H1 (cell line): ENCODE measurements around the gene REPS1. TPM values are rescaled to one million over a fixed set of nuclear protein-coding genes. Genes with fewer than 3 reads are reported as not detected.
A peak's percentile ranks its signal among the peaks of the same experiment; 100 is the strongest.

Experiments
- BACH1 ChIP-seq: IDR thresholded peaks from 2 replicates; pipeline ENCODE4 v1.6.1; 2012; ENCODE audit warnings: low read length, improper control_type of control experiment
- BCL11A ChIP-seq, 2 experiments: IDR thresholded peaks; one replicate each; pipeline ENCODE4 v1.6.1; 2011; ENCODE audit warnings: low read depth in 2 of 2, low read length in 2 of 2, mild to moderate bottlenecking in 2 of 2
- EP300 ChIP-seq, 2 experiments: IDR thresholded peaks; 1 replicate in 1 of 2; 2 replicates in 1 of 2; pipeline ENCODE4 v1.6.1; 2011 to 2012; ENCODE audit warnings: low read depth in 2 of 2, low read length in 2 of 2, mild to moderate bottlenecking in 2 of 2, borderline replicate concordance in 1 of 2, inconsistent platforms in 1 of 2, moderate library complexity in 1 of 2
- FOSL1 ChIP-seq: IDR thresholded peaks from 2 replicates; pipeline ENCODE4 v1.6.1; 2011; ENCODE audit warnings: mild to moderate bottlenecking, low read depth, low read length, moderate library complexity; ENCODE audit not compliant: insufficient read depth
- HDAC2 ChIP-seq, 2 experiments: fragments of 300-600 bp in 1 of 2; sonication (generic) in 1 of 2; IDR thresholded peaks; 2 replicates each; pipeline ENCODE4 v1.6.1; 2011 to 2012; ENCODE audit warnings: low read depth in 2 of 2, low read length in 2 of 2, mild to moderate bottlenecking in 2 of 2, moderate library complexity in 2 of 2, borderline replicate concordance in 1 of 2, inconsistent platforms in 1 of 2
- MAFK ChIP-seq: IDR thresholded peaks from 2 replicates; pipeline ENCODE4 v1.6.1; 2012; ENCODE audit warnings: low read depth, mild to moderate bottlenecking, improper control_type of control experiment, low read length
- POLR2AphosphoS5 ChIP-seq: IDR thresholded peaks from 2 replicates; pipeline ENCODE4 v1.6.1; 2011; ENCODE audit warnings: low read depth, low read length
- RNF2 ChIP-seq: fragments of 200-900, 300-1000 bp; sonication (generic); IDR thresholded peaks from 2 replicates; pipeline ENCODE4 v1.7.1; 2016; ENCODE audit warnings: borderline replicate concordance, low read depth, mild to moderate bottlenecking, antibody characterized with exemption, low read length; ENCODE audit not compliant: poor library complexity, severe bottlenecking; ENCODE audit errors: missing control alignments
- SIN3A ChIP-seq, 2 experiments: IDR thresholded peaks in 1 of 2; conservative IDR thresholded peaks in 1 of 2; 2 replicates each; pipeline ENCODE4 v1.6.1; 2011 to 2012; ENCODE audit warnings: low read length in 2 of 2, improper control_type of control experiment in 1 of 2, low read depth in 1 of 2, mild to moderate bottlenecking in 1 of 2
- TAF1 ChIP-seq: IDR thresholded peaks from 2 replicates; pipeline ENCODE4 v1.6.1; 2011; ENCODE audit warnings: mild to moderate bottlenecking, low read depth, low read length
- TEAD4 ChIP-seq: IDR thresholded peaks from 2 replicates; pipeline ENCODE4 v1.6.1; 2012; ENCODE audit warnings: low read depth, low read length, inconsistent platforms, mixed read lengths
- polyA plus RNA-seq, 7 experiments: library from polyadenylated mRNA; depleted of rRNA in 3 of 7; stranded (reverse) in 5 of 7; unstranded in 2 of 7; fragments of >200 nt in 5 of 7; fragments of 200-250 nt in 2 of 7; gene quantifications; 1 replicate in 5 of 7; 2 replicates in 1 of 7; 4 replicates in 1 of 7; pipeline versions ENCODE4 v1.2.1 to v1.2.3, GENCODE V29; 2011 to 2013; ENCODE audit warnings: missing spikeins in 2 of 7, mixed read lengths in 2 of 7
- total RNA-seq: library from RNA; stranded (reverse); fragmentation: NEBNext Ultra II Directional; extraction: Animal tissue kit (Norgen Biotek cat#: 25700); gene quantifications from 2 replicates; pipeline ENCODE4 v1.2.1, GENCODE V29; 2021

REPS1 gene
- total and polyA plus RNA-seq, 2 of the 8 experiments (the other 6 are each of a cell fraction or from before 2014, with no cell fraction given): 52.1 to 68.9 TPM

DNA sequence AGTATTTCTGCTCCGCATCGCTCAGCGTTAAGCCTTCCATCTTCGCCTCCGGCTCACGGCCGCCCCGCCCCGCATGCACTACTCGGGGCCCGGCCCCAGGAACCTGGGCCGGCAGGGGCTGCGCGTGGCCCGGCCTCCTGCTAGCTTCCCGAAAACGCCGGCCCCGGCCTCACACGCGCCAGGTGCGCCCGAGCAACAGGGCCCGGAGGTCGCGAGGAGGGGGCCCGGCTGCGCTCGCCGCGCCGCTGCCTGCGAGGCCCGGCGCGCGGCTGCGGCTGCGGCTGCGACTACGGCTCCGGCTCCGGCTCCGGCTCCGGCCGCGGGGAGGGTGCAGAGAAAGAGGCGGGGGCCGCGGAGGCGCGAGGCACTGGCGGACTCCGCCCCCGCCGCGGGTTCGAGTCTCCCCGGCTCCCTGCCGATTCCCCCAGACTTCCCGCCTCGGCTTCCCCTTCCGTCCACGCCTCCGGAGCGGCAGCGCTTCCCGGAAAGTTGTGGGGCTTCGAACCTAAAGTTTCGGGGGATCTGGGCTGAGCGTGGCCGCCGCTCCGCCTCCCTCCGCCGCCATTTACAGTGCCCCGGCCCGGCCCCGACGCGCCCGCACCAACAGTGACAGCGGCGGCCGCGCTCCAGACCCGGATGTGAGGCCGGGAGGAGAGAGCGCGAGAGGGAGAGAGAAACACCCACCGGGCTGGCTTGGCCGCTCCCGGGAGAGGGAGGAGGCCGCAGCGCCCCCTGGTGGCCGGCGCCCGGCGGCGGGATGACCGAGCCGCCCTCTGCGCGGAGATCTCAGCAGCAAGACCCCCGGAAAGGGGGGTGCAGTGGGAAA is at the start of gene REPS1 (continued):
- TF ChIP-seq BCL11A (IDR thresholded peaks at IDR 0.05; ENCODE audit: low read depth in 2 of 2, low read length in 2 of 2) (no peak), TEAD4 (peak; percentile 26; the same call in 1 of the 2 replicates), EP300 (IDR thresholded peaks at IDR 0.05; ENCODE audit: borderline replicate concordance in 1 of 2, low read depth in 2 of 2, low read length in 2 of 2) (no peak), RNF2 (no peak), BACH1 (no peak), POLR2AphosphoS5 (peak; percentile 65; the same call in 1 of the 2 replicates), MAFK (no peak), TAF1 (peak; percentile 90), FOSL1 (no peak), HDAC2 (IDR thresholded peaks at IDR 0.05; ENCODE audit: borderline replicate concordance in 1 of 2, low read depth in 2 of 2, low read length in 2 of 2) (0 out of 4 replicates have a peak, but pooled peaks of 1 of the 2 experiments have one; percentile 75), SIN3A (conservative IDR thresholded peaks at IDR 0.05 in 1 of 2, IDR thresholded peaks at IDR 0.05 in 1 of 2; ENCODE audit: low read depth in 1 of 2, low read length in 2 of 2) (0 out of 4 replicates have a peak, but pooled peaks of 1 of the 2 experiments have one; percentile 35)
